ENCODE results near the gene MAP3K12. TPM values are rescaled to one million over a fixed set of nuclear protein-coding genes. Genes with fewer than 3 reads are reported as not detected.

The MAP3K12 gene
- total and polyA plus RNA-seq, 2 donors (not counting 1 experiment from before 2014, with no cell fraction given): 31.6 to 40.8 TPM

DNA sequence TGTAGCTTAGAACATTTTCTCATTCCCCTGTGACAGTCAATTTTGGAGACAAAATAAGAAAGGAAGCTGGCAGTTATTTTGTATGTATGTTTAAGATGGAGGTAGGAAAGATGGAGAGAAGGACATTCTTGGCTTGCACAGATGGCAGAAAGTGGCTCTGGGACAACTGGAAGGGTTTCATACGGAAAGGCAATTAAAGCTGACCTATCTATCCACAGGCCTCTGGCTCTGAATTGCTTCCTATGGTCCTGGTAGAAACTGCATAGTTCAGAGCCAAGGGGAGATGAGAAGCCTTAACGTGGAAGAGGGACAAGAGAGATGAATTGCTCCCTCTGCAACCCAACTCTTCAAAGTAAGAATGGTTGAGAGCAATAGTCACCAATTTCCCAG is 16.0 kb upstream of the MAP3K12 start:
- no peak for TF ChIP-seq EZH2 (IDR thresholded peaks at IDR 0.05; ENCODE audit: low read length, missing control alignments)
- no peak for TF ChIP-seq CTCF (conservative IDR thresholded peaks at IDR 0.05 in 1 of 2, IDR thresholded peaks at IDR 0.05 in 1 of 2; ENCODE audit: low read depth in 1 of 2, low read length in 2 of 2)
- Histone ChIP-seq H3K27ac (ENCODE audit: insufficient read depth, low read length) (no peak overlapping the region), H3K4me2 (ENCODE audit: extremely low read depth, insufficient read depth, low read length) (no peak overlapping the region), H3K79me2 (ENCODE audit: control insufficient read depth, insufficient read depth, low read length) (no peaks in the 10 kb centered on the region), H3K36me3 (ENCODE audit: control insufficient read depth, insufficient read depth, low read length) (peaks cover 17% of the 10 kb centered on the region), H4K20me1 (ENCODE audit: control insufficient read depth, extremely low read depth, insufficient read depth, low read length) (no peaks in the 10 kb centered on the region), H3K4me3 (replicated peaks in 1 of 4; ENCODE audit: control extremely low read depth in 1 of 4, insufficient read depth in 1 of 4, low read depth in 3 of 4, low read length in 4 of 4) (no peak overlapping the region), H2AFZ (ENCODE audit: low read length) (no peak overlapping the region), H3K9me3 (ENCODE audit: control insufficient read depth, insufficient read depth, low read depth, low read length) (no peaks in the 10 kb centered on the region), H3K27me3 (ENCODE audit: control insufficient read depth, insufficient read depth, low read length) (no peaks in the 10 kb centered on the region), H3K9ac (ENCODE audit: insufficient read depth, low read length) (no peak overlapping the region), H3K4me1 (ENCODE audit: control insufficient read depth, extremely low read depth, insufficient read depth, low read length) (no peaks in the 10 kb centered on the region)
- DNase-seq (ENCODE audit: low read depth in 2 of 2): no peak

DNA sequence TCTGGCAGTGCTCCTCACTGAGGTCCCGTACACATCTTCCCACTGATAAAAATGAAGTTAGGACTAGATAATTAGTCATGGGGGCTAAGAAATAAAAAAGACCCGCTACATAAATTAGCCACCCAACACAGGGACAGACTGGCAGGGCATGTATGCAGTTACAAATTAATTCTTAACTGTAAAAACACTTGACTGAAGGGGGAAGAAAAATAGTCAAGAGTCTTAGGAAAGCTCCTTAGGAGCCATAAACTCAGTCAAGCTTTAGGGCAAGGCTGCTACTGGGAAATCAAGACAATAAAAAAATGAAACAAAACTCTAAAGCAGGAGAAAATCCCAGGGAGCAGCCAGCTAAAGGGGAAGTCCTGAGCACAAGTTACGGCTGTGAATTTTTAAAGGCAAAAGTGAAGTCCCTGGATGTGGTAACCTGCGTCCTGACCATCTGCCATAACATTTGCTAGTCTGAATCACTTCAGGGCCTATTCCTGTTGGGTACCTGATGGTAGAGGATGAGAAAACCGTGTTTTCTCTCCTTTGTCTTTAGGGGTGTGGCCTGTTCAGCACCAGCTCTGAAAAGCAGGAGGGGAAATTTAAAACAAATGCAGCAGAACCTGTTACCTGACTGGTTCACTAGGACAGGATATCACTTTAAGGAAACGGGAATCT is 15.5 kb upstream of the MAP3K12 start:
- no peak for DNase-seq (ENCODE audit: low read depth in 2 of 2)
- Histone ChIP-seq H4K20me1 (ENCODE audit: control insufficient read depth, extremely low read depth, insufficient read depth, low read length) (no peaks in the 10 kb centered on the region), H3K27ac (ENCODE audit: insufficient read depth, low read length) (no peak overlapping the region), H3K9ac (ENCODE audit: insufficient read depth, low read length) (no peak overlapping the region), H3K4me1 (ENCODE audit: control insufficient read depth, extremely low read depth, insufficient read depth, low read length) (no peaks in the 10 kb centered on the region), H3K9me3 (ENCODE audit: control insufficient read depth, insufficient read depth, low read depth, low read length) (no peaks in the 10 kb centered on the region), H3K4me2 (ENCODE audit: extremely low read depth, insufficient read depth, low read length) (no peak overlapping the region), H3K79me2 (ENCODE audit: control insufficient read depth, insufficient read depth, low read length) (no peaks in the 10 kb centered on the region), H2AFZ (ENCODE audit: low read length) (no peak overlapping the region), H3K4me3 (replicated peaks in 1 of 4; ENCODE audit: control extremely low read depth in 1 of 4, insufficient read depth in 1 of 4, low read depth in 3 of 4, low read length in 4 of 4) (no peak overlapping the region), H3K27me3 (ENCODE audit: control insufficient read depth, insufficient read depth, low read length) (no peaks in the 10 kb centered on the region), H3K36me3 (ENCODE audit: control insufficient read depth, insufficient read depth, low read length) (peaks cover 17% of the 10 kb centered on the region)
- TF ChIP-seq EZH2 (IDR thresholded peaks at IDR 0.05; ENCODE audit: low read length, missing control alignments) (no peak), CTCF (conservative IDR thresholded peaks at IDR 0.05 in 1 of 2, IDR thresholded peaks at IDR 0.05 in 1 of 2; ENCODE audit: low read depth in 1 of 2, low read length in 2 of 2) (no peak)

DNA sequence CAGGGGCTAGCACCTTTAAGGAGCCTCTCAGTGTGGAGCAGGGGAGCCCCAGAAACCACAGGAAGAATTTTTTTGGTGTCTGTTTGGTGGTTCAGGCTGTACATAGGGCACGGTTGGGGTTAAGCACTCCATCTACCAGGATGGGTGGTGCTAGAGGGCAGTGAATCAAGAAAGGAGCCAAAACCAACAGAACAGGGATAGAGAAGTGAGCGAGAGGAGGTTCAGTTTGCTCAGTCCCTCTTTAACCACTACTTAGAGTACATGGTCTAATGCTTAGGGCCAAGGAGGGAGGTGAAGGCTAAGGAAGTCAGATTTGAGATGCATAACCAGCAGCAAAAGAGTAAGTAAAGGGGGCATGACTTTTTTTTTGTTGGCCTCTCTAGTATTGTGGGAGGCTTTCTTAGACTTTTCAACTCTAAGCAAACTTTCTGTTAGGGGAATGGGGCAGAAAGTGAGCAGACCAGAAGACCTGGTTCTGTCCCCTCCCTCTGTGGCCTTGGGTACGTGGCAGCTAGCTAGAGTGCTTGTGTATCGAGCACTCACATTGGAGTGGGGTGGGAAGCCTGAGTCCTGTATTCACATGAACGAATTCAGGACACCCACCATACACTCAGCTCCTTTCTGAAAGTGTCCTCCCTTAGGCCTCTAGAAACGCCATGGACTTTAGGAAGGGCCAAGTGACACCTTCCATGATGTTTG is 14.6 kb upstream of the MAP3K12 start:
- Histone ChIP-seq H3K79me2 (ENCODE audit: control insufficient read depth, insufficient read depth, low read length) (no peaks in the 10 kb centered on the region), H3K27ac (ENCODE audit: insufficient read depth, low read length) (no peak overlapping the region), H3K4me2 (ENCODE audit: extremely low read depth, insufficient read depth, low read length) (no peak overlapping the region), H3K9ac (ENCODE audit: insufficient read depth, low read length) (no peak overlapping the region), H3K4me1 (ENCODE audit: control insufficient read depth, extremely low read depth, insufficient read depth, low read length) (no peaks in the 10 kb centered on the region), H2AFZ (ENCODE audit: low read length) (no peak overlapping the region), H3K9me3 (ENCODE audit: control insufficient read depth, insufficient read depth, low read depth, low read length) (no peaks in the 10 kb centered on the region), H3K4me3 (replicated peaks in 1 of 4; ENCODE audit: control extremely low read depth in 1 of 4, insufficient read depth in 1 of 4, low read depth in 3 of 4, low read length in 4 of 4) (no peak overlapping the region), H4K20me1 (ENCODE audit: control insufficient read depth, extremely low read depth, insufficient read depth, low read length) (no peaks in the 10 kb centered on the region), H3K27me3 (ENCODE audit: control insufficient read depth, insufficient read depth, low read length) (no peaks in the 10 kb centered on the region), H3K36me3 (ENCODE audit: control insufficient read depth, insufficient read depth, low read length) (peaks cover 17% of the 10 kb centered on the region)
- TF ChIP-seq CTCF (conservative IDR thresholded peaks at IDR 0.05 in 1 of 2, IDR thresholded peaks at IDR 0.05 in 1 of 2; ENCODE audit: low read depth in 1 of 2, low read length in 2 of 2) (no peak), EZH2 (IDR thresholded peaks at IDR 0.05; ENCODE audit: low read length, missing control alignments) (no peak)
- DNase-seq (ENCODE audit: low read depth in 2 of 2): no peak

All from fibroblast of lung (primary cell).